Stimulated activated CD4-positive, alpha-beta T cell treated with anti-CD3 and anti-CD28 coated beads, Interleukin-1b, Interleukin-23, amount 100 ng/mL, for 48 hours (primary cell): Measurements from ENCODE around the gene PDCD2L.
"Not testable (repeated sequence)": the region's sequence is repeated elsewhere in the genome, so short reads cannot be mapped to it uniquely, and the experiment has no call there.

ENCODE experiments used
- DNase-seq: peaks from one replicate; pipeline ENCODE4 v3.0.0-alpha.2; 2020

PDCD2L gene, protein sequence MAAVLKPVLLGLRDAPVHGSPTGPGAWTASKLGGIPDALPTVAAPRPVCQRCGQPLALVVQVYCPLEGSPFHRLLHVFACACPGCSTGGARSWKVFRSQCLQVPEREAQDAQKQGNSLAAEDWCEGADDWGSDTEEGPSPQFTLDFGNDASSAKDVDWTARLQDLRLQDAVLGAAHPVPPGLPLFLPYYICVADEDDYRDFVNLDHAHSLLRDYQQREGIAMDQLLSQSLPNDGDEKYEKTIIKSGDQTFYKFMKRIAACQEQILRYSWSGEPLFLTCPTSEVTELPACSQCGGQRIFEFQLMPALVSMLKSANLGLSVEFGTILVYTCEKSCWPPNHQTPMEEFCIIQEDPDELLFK

GRCh38 chr19:34404109-34404909 lies at the start of gene PDCD2L:
PDCD2L (plus strand) TSS chr19:34404399; CDS start chr19:34404431, 32 bp downstream.
- DNase-seq = peak; percentile 92

GRCh38 chr19:34355201-34355600 lies 49.0 kb upstream of the PDCD2L start:
- no peak for DNase-seq

DNA sequence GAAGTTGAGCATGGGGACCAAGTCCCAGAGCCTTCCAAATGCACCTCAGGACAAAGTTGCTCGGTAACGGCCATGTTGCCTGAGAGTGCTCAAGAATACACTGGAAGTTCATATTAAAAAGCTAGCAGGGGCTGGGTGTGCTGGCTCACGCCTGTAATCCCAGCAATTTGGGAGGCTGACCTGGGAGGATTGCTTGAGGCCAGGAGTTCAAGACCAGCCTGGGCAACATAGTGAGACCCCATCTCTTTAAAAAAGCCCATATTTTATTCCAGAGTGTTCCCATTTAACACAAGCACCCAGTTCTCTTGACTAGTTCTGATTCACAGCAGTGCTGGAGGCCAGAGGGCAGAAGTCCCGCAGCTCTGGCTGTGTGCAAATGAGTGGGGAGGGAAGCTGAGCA lies 47.3 kb upstream of the PDCD2L start:
- no peak for DNase-seq

GRCh38 chr19:34357431-34357830 lies 46.8 kb upstream of the PDCD2L start:
- no peak for DNase-seq

- peak; percentile 99 for DNase-seq
These were observed 44.9 kb upstream of the PDCD2L start for GRCh38 chr19:34359140-34359953.

DNA sequence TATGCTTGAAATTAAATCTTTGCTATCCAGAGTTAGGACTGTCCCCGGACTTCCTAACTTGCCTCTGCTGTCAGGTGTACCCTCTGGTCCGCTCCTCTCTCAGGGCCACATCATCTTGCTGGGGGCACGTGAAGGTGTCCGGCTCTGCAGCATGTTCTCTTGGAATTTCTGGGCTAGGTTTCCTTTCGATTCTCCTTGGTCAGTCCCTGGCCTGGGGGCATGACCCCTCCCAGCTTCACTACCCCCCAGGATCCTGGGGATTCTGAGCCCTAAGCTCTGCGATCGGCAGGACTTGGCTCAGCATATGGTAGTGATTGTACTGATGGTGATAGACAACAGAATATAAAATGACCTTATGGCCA lies 44.3 kb upstream of the PDCD2L start:
- no peak for DNase-seq

GRCh38 chr19:34360354-34360909 lies 43.8 kb upstream of the PDCD2L start:
- DNase-seq = no peak

GRCh38 chr19:34362679-34363069 lies 41.5 kb upstream of the PDCD2L start:
- no peak for DNase-seq

DNA sequence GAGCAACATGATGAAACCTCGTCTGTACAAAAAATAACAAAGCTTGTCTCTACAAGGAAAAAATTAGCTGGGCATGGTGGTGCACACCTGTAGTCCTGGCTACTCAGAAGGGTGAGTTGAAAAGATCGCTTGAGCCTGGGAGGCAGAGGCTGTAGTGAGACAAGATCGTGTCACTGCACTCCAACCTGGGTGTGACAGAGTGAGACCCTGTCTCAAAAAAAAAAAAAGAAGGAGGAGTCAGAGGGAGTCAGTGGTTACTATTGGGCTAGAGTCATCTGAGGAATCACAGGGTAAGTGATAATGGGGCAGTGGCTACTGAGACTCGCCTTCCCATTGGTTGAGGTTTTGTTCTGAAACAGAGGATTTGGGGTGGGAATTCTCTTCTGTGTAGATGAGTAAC lies 41.1 kb upstream of the PDCD2L start:
- DNase-seq = no peak

- no peak for DNase-seq
These were observed 40.3 kb upstream of the PDCD2L start for GRCh38 chr19:34363930-34364329.

- DNase-seq = no peak
These were observed 39.8 kb upstream of the PDCD2L start for GRCh38 chr19:34364462-34364829.

DNA sequence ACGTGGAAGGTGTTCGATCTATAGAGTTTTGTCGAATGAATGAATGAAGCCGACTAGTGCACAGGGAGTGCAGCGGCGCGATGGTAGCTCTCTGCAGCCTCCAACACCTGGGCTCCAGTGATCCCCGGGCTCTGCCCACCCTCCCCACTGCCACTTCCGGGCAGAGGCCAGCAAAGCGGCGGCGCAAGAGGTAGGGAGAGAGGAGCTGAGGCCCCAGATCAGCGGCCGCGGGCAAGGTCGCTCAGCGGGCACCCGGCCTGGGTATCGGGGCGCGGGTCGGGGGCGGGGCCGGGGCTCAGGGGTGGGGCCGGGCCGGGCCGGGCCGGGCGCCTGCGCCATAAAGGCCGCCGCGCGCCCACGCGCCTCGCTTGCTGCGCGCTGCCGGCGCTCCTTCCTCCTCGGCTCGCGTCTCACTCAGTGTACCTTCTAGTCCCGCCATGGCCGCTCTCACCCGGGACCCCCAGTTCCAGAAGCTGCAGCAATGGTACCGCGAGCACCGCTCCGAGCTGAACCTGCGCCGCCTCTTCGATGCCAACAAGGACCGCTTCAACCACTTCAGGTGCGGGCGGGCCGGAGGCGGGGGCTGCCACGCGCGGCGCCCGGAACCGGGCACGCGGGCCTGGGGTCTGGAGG lies 39.3 kb upstream of the PDCD2L start, which contains the start of gene GPI:
Gene GPI (plus strand): TSS at position 367 of the 633 bp plus-strand sequence. CDS start 71 bp downstream, at position 438.
- DNase-seq = peak; percentile 66

GRCh38 chr19:34365463-34366401 lies 38.5 kb upstream of the PDCD2L start:
- DNase-seq = no peak

DNA sequence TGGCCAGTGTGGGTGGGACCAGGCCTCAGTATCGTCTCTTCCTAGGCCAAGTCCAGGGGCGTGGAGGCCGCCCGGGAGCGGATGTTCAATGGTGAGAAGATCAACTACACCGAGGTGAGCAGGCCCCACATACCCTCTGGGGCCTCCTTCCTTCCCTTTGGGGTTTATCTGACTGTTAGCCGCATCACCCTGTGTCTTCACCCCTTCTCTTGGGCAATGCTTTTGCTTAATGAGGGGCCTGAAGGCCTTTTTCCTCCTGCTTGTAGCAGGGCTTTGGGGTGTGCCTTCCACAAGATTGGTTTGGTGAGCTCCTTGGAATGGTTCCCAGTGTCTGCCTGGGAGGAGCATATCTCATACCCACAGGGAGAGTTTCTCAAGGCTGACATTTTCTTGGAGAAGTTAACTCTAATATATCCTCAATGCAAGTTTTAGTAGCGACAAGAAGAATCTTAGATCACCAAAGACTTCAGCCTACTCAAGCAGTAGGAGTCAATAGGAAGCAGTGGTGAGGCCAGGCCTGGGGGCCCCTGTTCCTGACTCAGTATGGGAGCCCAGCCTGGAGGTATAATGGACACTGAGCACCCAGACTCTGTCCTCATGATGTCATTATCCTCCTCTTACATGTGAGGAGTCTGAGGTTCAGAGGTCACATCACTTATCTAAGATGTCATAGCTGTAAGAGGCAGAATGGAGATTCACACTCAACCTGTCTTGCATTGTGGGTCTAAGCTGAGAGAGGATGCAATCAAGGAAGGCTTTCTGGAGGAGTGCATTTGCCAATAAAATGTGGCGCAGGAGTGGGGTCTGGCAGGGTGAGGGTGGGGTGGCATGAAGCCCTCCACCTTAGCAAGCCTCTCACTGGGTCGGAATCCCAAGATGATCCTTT lies 37.2 kb upstream of the PDCD2L start:
- DNase-seq = no peak

DNA sequence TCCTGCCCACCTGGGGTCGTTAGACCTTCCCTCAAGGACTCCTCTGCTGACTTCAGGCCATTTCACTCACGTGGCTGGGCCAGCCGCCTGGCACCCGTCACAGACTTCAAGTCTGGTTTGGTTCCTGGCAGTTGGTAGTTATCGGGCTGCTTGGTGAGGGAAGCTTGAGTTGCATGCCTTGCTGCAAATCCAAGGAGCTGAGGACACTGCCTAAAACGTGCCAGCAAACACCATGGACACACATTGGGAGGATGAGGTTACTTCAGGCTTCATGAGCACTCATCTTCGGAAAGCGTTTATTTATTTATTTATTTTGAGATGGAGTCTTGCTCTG lies 36.6 kb upstream of the PDCD2L start:
- no peak for DNase-seq

GRCh38 chr19:34368338-34368737 lies 35.9 kb upstream of the PDCD2L start:
- DNase-seq = no peak

DNA sequence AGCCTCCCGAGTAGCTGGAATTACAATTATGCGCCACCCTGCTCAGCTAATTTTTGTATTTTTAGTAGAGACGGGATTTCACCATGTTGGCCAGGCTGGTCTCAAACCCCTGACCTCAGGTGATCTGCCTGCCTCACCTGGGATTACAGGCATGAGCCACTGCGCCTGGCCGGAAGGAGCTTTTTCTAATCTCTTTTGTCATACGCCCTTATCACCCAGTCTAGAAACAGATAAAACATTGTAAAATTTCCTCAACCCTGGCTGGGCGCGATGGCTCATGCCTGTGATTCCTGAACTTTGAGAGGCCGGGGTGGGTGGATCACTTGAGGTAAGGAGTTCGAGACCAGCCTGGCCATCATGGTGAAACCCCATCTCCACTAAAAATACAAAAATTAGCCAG lies 35.0 kb upstream of the PDCD2L start:
- not testable (repeated sequence) for DNase-seq

DNA sequence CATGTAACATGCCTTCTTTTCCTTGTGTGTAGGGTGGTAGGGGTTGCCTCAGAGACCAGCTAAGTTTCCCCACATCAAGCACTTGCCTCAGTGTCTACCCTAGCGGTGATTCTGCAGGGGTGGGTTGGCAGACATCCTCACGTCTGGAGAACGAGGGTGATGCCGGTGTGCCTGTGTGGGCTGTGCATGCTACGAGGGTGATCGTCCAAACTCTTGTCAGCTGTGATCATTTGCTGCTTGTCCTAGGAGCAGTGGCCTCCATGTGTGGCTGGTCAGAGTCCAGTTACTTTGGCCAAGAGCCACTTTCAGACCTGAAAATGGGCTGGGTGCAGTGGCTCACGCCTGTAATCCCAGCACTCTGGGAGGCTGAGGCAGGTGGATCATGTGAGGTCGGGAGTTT lies 34.1 kb upstream of the PDCD2L start:
- no peak for DNase-seq

- no peak for DNase-seq
These were observed 33.2 kb upstream of the PDCD2L start for GRCh38 chr19:34370983-34371382.

DNA sequence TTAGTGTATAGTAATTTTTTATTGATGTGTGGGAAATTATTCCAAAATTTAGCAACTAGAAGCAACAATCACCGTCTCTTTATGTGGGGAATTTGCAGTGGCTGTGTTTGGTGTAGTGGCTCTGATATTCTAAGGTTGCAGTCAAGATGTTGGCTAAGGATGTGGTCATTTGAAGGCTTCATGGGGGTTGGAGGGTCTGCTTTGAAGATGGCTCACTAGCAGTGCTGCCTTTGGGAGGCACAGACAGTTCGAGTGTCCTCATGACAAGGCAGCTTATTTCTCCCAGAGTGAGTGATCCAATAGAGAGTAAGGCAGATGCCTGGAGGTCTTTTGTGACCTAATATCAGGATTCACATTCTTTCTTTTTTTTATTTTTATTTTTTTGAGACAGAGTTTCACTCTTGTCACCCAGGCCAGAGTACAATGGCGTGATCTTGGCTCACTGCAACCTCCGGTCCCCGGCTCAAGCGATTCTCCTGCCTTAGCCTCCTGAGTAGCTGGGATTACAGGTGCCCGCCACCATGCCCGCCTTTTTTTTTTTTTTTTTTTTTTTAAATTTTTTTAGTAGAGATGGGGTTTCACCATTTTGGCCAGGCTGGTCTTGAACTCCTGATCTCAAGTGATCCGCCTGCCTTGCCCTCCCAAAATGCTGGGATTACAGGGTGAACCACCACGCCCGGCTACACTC lies 30.5 kb upstream of the PDCD2L start:
- no peak for DNase-seq
